Measurements from ENCODE around the gene RASA3. TPM values are rescaled to one million over a fixed set of nuclear protein-coding genes. Genes with fewer than 3 reads are reported as not detected.

The RASA3 gene
- total RNA-seq, 2 donors from 2014 or later: 6.3 to 12.0 TPM

DNA sequence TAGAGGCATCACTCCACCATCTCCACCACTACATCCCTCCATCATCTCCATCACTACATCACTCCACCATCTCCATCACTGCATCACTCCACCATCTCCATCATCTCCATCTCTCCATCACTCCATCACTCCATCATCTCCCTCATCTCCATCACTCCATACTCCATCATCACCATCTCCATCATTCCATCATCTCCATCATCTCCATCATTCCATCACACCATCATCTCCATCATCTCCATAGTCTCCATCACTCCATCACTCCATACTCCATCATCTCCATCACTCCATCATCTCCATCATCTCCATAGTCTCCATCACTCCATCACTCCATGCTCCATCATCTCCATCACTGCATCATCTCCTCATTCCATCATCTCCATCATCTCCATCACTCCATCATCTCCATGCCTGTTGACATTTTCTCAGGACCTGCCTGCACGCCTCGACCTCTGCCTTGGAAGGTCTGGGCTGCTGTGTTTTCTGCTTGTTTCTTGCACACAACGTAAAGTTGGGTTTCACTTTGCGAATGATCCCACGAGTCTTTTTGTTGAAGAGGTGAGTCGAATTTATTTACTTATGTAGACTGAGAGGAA is 21.2 kb upstream of the RASA3 start:
- H3K4me1 ChIP-seq (ENCODE audit: control insufficient read depth, insufficient read depth, low read length): no peaks in the 10 kb centered on the region
- H3K4me3 ChIP-seq (ENCODE audit: low read length): no peak overlapping the region
- WGBS, 2 experiments (ENCODE audit: insufficient coverage in 1 of 2, insufficient read length in 1 of 2): 95 to 97% methylated on average over 5 to 6 of the region's 6 CpGs
- H3K36me3 ChIP-seq (ENCODE audit: control insufficient read depth, insufficient read depth, low read length): no peaks in the 10 kb centered on the region
- H3K9me3 Mint-ChIP-seq: no peaks in the 10 kb centered on the region
- no peak overlapping the region for H3K9ac ChIP-seq (ENCODE audit: extremely low read depth, low read length, poor library complexity, severe bottlenecking)
- peaks cover 2% of the 10 kb centered on the region for H3K27me3 Mint-ChIP-seq (ENCODE audit: insufficient read depth)
- no peaks in the 10 kb centered on the region for H3K27me3 ChIP-seq (ENCODE audit: control insufficient read depth, insufficient read depth, low read length, poor library complexity, severe bottlenecking)
- no peaks in the 10 kb centered on the region for H3K9me3 ChIP-seq (ENCODE audit: control insufficient read depth, low read length)
- H3K36me3 Mint-ChIP-seq (ENCODE audit: low read depth): no peaks in the 10 kb centered on the region
- no peak overlapping the region for H3K27ac Mint-ChIP-seq
- DNase-seq: no peak
- H3K27ac ChIP-seq (ENCODE audit: low read depth, low read length): no peak overlapping the region
- H3K4me1 Mint-ChIP-seq: no peaks in the 10 kb centered on the region
- TF ChIP-seq CTCF (conservative IDR thresholded peaks at IDR 0.05): no peak
- H3K4me3 Mint-ChIP-seq: no peak overlapping the region

DNA sequence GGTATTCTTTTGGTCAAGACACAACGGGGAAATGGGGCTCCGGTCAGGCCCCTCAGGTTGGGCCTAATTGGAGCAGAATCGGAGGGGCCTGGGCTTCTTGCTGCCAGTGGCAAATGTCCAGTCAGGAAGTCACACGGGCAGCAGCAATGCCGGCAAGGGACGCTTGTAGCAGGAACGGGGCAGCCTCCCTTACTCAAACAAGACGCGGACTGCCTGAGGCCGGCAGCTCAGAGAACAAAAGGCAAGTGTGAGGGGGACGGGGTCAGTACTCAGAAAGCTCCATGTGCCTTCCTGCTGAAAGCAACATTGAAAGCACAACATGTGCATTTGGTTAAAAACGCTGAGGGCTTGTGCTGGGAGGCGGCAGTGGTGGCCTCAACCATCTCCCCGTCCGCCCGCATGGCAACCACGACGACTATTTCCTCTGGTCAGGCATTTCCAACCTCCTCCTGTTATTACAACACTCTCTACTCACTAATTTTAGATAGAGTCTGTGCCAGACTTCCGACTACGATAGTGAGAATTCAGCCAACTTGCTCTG is 20.5 kb upstream of the RASA3 start:
- H3K27me3 Mint-ChIP-seq (ENCODE audit: insufficient read depth): peaks cover 2% of the 10 kb centered on the region
- no peaks in the 10 kb centered on the region for H3K4me1 ChIP-seq (ENCODE audit: control insufficient read depth, insufficient read depth, low read length)
- H3K27ac Mint-ChIP-seq: no peak overlapping the region
- H3K4me3 ChIP-seq (ENCODE audit: low read length): no peak overlapping the region
- no peaks in the 10 kb centered on the region for H3K27me3 ChIP-seq (ENCODE audit: control insufficient read depth, insufficient read depth, low read length, poor library complexity, severe bottlenecking)
- H3K9ac ChIP-seq (ENCODE audit: extremely low read depth, low read length, poor library complexity, severe bottlenecking): no peak overlapping the region
- no peaks in the 10 kb centered on the region for H3K36me3 ChIP-seq (ENCODE audit: control insufficient read depth, insufficient read depth, low read length)
- H3K9me3 ChIP-seq (ENCODE audit: control insufficient read depth, low read length): no peaks in the 10 kb centered on the region
- no peak for TF ChIP-seq CTCF (conservative IDR thresholded peaks at IDR 0.05)
- no peak overlapping the region for H3K4me3 Mint-ChIP-seq
- peak overlapping the region; percentile 49 for H3K27ac ChIP-seq (ENCODE audit: low read depth, low read length)
- no peaks in the 10 kb centered on the region for H3K36me3 Mint-ChIP-seq (ENCODE audit: low read depth)
- H3K4me1 Mint-ChIP-seq: no peaks in the 10 kb centered on the region
- WGBS, 2 experiments (ENCODE audit: insufficient coverage in 1 of 2, insufficient read length in 1 of 2): 77 to 83% methylated on average over 15 to 20 of the region's 20 CpGs
- no peaks in the 10 kb centered on the region for H3K9me3 Mint-ChIP-seq
- peak; percentile 40 for DNase-seq

DNA sequence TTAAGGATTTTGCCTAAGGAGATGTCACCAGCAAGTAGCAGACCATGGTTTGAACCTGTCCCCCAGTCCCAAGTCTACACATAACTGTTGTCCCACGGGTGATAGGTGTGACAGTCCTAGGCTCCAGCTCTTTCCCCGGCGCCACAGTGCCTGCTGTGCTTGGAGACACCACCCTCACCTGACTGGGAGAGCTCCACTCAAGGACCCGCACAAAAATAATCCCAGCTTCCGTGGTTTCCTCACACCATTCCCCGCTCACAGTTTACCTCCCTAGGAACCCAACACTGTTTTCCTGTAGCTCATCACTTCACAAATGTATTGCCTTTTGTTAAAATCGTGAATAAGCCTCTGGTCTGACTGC is 19.8 kb upstream of the RASA3 start:
- DNase-seq: no peak
- Mint-ChIP-seq H3K4me1 (no peaks in the 10 kb centered on the region), H3K36me3 (ENCODE audit: low read depth) (no peaks in the 10 kb centered on the region), H3K27me3 (ENCODE audit: insufficient read depth) (peaks cover 2% of the 10 kb centered on the region), H3K27ac (no peak overlapping the region), H3K9me3 (no peaks in the 10 kb centered on the region), H3K4me3 (no peak overlapping the region)
- Histone ChIP-seq H3K36me3 (ENCODE audit: control insufficient read depth, insufficient read depth, low read length) (no peaks in the 10 kb centered on the region), H3K9me3 (ENCODE audit: control insufficient read depth, low read length) (no peaks in the 10 kb centered on the region), H3K27ac (ENCODE audit: low read depth, low read length) (no peak overlapping the region), H3K4me3 (ENCODE audit: low read length) (no peak overlapping the region), H3K9ac (ENCODE audit: extremely low read depth, low read length, poor library complexity, severe bottlenecking) (no peak overlapping the region), H3K4me1 (ENCODE audit: control insufficient read depth, insufficient read depth, low read length) (no peaks in the 10 kb centered on the region), H3K27me3 (ENCODE audit: control insufficient read depth, insufficient read depth, low read length, poor library complexity, severe bottlenecking) (no peaks in the 10 kb centered on the region)
- WGBS, 2 experiments (ENCODE audit: insufficient coverage in 1 of 2, insufficient read length in 1 of 2): 88 to 92% methylated on average over 6 to 7 of the region's 7 CpGs
- TF ChIP-seq CTCF (conservative IDR thresholded peaks at IDR 0.05): no peak
